Left ventricle myocardium superior (tissue), 1 donor: ENCODE data around the gene KCNC1. TPM values are rescaled to one million over a fixed set of nuclear protein-coding genes. Genes with fewer than 3 reads are reported as not detected.

ENCODE experiments used
- ATAC-seq: fragments of 200-7000 bp; cut with Tn5 transposase; one replicate; pipeline ENCODE4 v1.9.1; 2020; ENCODE audit warnings: mild to moderate bottlenecking, moderate library complexity
- DNase-seq: peaks from one replicate; pipeline ENCODE4 v3.0.0-alpha.2; 2020
- intact Hi-C: fragments of 100-400 bp; cut with micrococcal nuclease; formaldehyde crosslinking; loops from one replicate; pipeline ENCODE4 v1.11.0; 2022
- total RNA-seq: library from RNA; stranded (reverse); fragmentation: NEBNext Ultra II Directional; extraction: Animal tissue kit (Norgen Biotek cat#: 25700); gene quantifications from one replicate; pipeline ENCODE4 v1.2.1, GENCODE V29; 2021
- donor health status: DM: no; HTN: yes; CAD: no; lungs with severe emphysema.

KCNC1 gene
- total RNA-seq, 1 donor from 2014 or later = not detected

GRCh38 chr11:17801166-17801565 is 66.6 kb downstream of the KCNC1 start:
- no peak for DNase-seq

GRCh38 chr11:17802491-17802890 is 67.9 kb downstream of the KCNC1 start:
- intact Hi-C loops = no loop called here
- no peak for DNase-seq
- ATAC-seq = no peak

More at GRCh38 chr11:17801166-17801565, 66.6 kb downstream of the KCNC1 start:
- intact Hi-C loops = no loop called here
- no peak for ATAC-seq

- ATAC-seq = no peak
- DNase-seq = no peak
- intact Hi-C loops = no loop called here
Measured at GRCh38 chr11:17803754-17804334, 69.3 kb downstream of the KCNC1 start.

GRCh38 chr11:17805043-17805442 is 70.5 kb downstream of the KCNC1 start:
- ATAC-seq = no peak
- intact Hi-C loops = no loop called here
- DNase-seq = no peak

GRCh38 chr11:17805873-17806272 is 71.3 kb downstream of the KCNC1 start:
- ATAC-seq = peak; percentile 71
- DNase-seq = no peak
- intact Hi-C loops = no loop called here

- DNase-seq (no peak), ATAC-seq (peak; percentile 50)
- intact Hi-C loops = no loop called here
Measured at GRCh38 chr11:17807034-17807433, 72.5 kb downstream of the KCNC1 start.

- no peak for ATAC-seq
- DNase-seq = no peak
- intact Hi-C loops = no loop called here
Measured at GRCh38 chr11:17810041-17810440, 75.5 kb downstream of the KCNC1 start.

GRCh38 chr11:17810746-17811145 is 76.2 kb downstream of the KCNC1 start:
- peak; percentile 57 for ATAC-seq
- DNase-seq = peak; percentile 39
- intact Hi-C loops = no loop called here

- intact Hi-C loops = no loop called here
- no peak for DNase-seq
- ATAC-seq = no peak
Measured at GRCh38 chr11:17811352-17811751, 76.8 kb downstream of the KCNC1 start.

GRCh38 chr11:17812091-17812864 is 77.7 kb downstream of the KCNC1 start:
- intact Hi-C loops = no loop called here
- DNase-seq (no peak), ATAC-seq (no peak)

- intact Hi-C loops = no loop called here
- ATAC-seq = no peak
- DNase-seq = no peak
Measured at GRCh38 chr11:17812865-17813187, 78.2 kb downstream of the KCNC1 start.

GRCh38 chr11:17813391-17814059 is 78.9 kb downstream of the KCNC1 start:
- intact Hi-C loops = no loop called here
- DNase-seq (no peak), ATAC-seq (no peak)

- no peak for ATAC-seq
- intact Hi-C loops = no loop called here
Measured at GRCh38 chr11:17814546-17814945, 80.0 kb downstream of the KCNC1 start.

GRCh38 chr11:17816232-17816931 is 81.8 kb downstream of the KCNC1 start:
- ATAC-seq (peak; percentile 60), DNase-seq (no peak)
- intact Hi-C loops = no loop called here

More at GRCh38 chr11:17814546-17814945, 80.0 kb downstream of the KCNC1 start:
- DNase-seq = no peak

- intact Hi-C loops = no loop called here
- peak; percentile 85 for ATAC-seq
- DNase-seq = peak; percentile 56
Measured at GRCh38 chr11:17821648-17822400, 87.2 kb downstream of the KCNC1 start.

- intact Hi-C loops = no loop called here
- ATAC-seq = peak; percentile 49
Measured at GRCh38 chr11:17822401-17822781, 87.8 kb downstream of the KCNC1 start.

GRCh38 chr11:17827006-17827405 is 92.4 kb downstream of the KCNC1 start:
- intact Hi-C loops = no loop called here
- DNase-seq (no peak), ATAC-seq (no peak)

More at GRCh38 chr11:17822401-17822781, 87.8 kb downstream of the KCNC1 start:
- DNase-seq = no peak

GRCh38 chr11:17828311-17828751 is 93.8 kb downstream of the KCNC1 start:
- ATAC-seq (peak; percentile 98), DNase-seq (peak; percentile 77)
- intact Hi-C loops = no loop called here

GRCh38 chr11:17831228-17831627 is 96.6 kb downstream of the KCNC1 start:
- DNase-seq (no peak), ATAC-seq (no peak)
- intact Hi-C loops = no loop called here
